Kidney epithelial cell (primary cell): ENCODE measurements around the gene CLEC18A. TPM values are rescaled to one million over a fixed set of nuclear protein-coding genes. Genes with fewer than 3 reads are reported as not detected.
"Not testable (repeated sequence)": the region's sequence is repeated elsewhere in the genome, so short reads cannot be mapped to it uniquely, and the experiment has no call there.

Source experiments
- DNase-seq: peaks from one replicate; pipeline ENCODE4 v3.0.0-alpha.2; 2010; ENCODE audit warnings: low read depth
- H3K27me3 ChIP-seq: 2 replicates; pipeline ENCODE4 v1.6.0; 2011; ENCODE audit warnings: low read length; ENCODE audit not compliant: control insufficient read depth, insufficient read depth
- H3K36me3 ChIP-seq: 2 replicates; pipeline ENCODE4 v1.5.1; 2011; ENCODE audit warnings: low read length; ENCODE audit not compliant: control insufficient read depth, insufficient read depth
- H3K4me3 ChIP-seq: 2 replicates; pipeline ENCODE4 v1.5.1; 2011; ENCODE audit warnings: low read depth, mild to moderate bottlenecking, control low read depth, low read length
- CTCF ChIP-seq: IDR thresholded peaks from 2 replicates; pipeline ENCODE4 v1.5.1; 2011; ENCODE audit warnings: mild to moderate bottlenecking, moderate library complexity, low read length, control low read depth, inconsistent platforms; ENCODE audit not compliant: insufficient read depth, poor library complexity, severe bottlenecking
- total RNA-seq: library from RNA; depleted of rRNA; stranded (reverse); fragments of >200 nt; gene quantifications from 2 replicates; pipeline ENCODE4 v1.2.3, GENCODE V29; 2015

The CLEC18A gene
- 11.6 and 18.9 TPM in 2 replicates for total RNA-seq

GRCh38 chr16:69951017-69951671 is at the start of gene CLEC18A:
Gene CLEC18A, plus strand, starts transcription at chr16:69951334. Its CDS starts 33 bp downstream, at chr16:69951367.
- H3K27me3 ChIP-seq, H3K36me3 ChIP-seq, H3K4me3 ChIP-seq, DNase-seq: not testable (repeated sequence)

GRCh38 chr16:69903865-69904415 is 47.2 kb upstream of the CLEC18A start:
- no peak for TF ChIP-seq CTCF
- no peak for DNase-seq
- no peaks in the 10 kb centered on the region for H3K36me3 ChIP-seq
- no peak overlapping the region for H3K4me3 ChIP-seq
- H3K27me3 ChIP-seq: no peaks in the 10 kb centered on the region

- no peaks in the 10 kb centered on the region for H3K36me3 ChIP-seq
- H3K27me3 ChIP-seq: no peaks in the 10 kb centered on the region
- H3K4me3 ChIP-seq: no peak overlapping the region
- DNase-seq: no peak
- no peak for TF ChIP-seq CTCF
Observed at GRCh38 chr16:69904495-69905170, 46.5 kb upstream of the CLEC18A start.

- H3K36me3 ChIP-seq: no peaks in the 10 kb centered on the region
- no peak overlapping the region for H3K4me3 ChIP-seq
- no peaks in the 10 kb centered on the region for H3K27me3 ChIP-seq
- no peak for DNase-seq
- TF ChIP-seq CTCF: no peak
Observed at GRCh38 chr16:69905171-69905555, 46.0 kb upstream of the CLEC18A start.

- no peak for TF ChIP-seq CTCF
- DNase-seq: no peak
- H3K4me3 ChIP-seq: no peak overlapping the region
- H3K36me3 ChIP-seq: peaks cover 1% of the 10 kb centered on the region
- no peaks in the 10 kb centered on the region for H3K27me3 ChIP-seq
Observed at GRCh38 chr16:69906838-69907401, 44.2 kb upstream of the CLEC18A start.

GRCh38 chr16:69909043-69909442 is 42.1 kb upstream of the CLEC18A start:
- peaks cover 1% of the 10 kb centered on the region for H3K36me3 ChIP-seq
- no peaks in the 10 kb centered on the region for H3K27me3 ChIP-seq
- DNase-seq: no peak
- no peak overlapping the region for H3K4me3 ChIP-seq
- TF ChIP-seq CTCF: no peak
